ENCODE data around the gene ERICH2. TPM values are rescaled to one million over a fixed set of nuclear protein-coding genes. Genes with fewer than 3 reads are reported as not detected.
A peak's percentile ranks its signal among the peaks of the same experiment; 100 is the strongest.
"Not testable (repeated sequence)": the region's sequence is repeated elsewhere in the genome, so short reads cannot be mapped to it uniquely, and the experiment has no call there.

The ERICH2 gene
- polyA plus RNA-seq, 1 of the 3 experiments (the other 2 are of a cell fraction): not detected

- H3K4me1 ChIP-seq (ENCODE audit: control insufficient read depth in 1 of 2, insufficient read depth in 2 of 2, low read depth in 1 of 2, low read length in 1 of 2): no peaks in the 10 kb centered on the region
- ChIA-PET CTCF (no interaction called here), POLR2A (no interaction called here)
- H3K27ac ChIP-seq (ENCODE audit: low read depth in 2 of 2, low read length in 1 of 2): no peak overlapping the region
- H3K9me3 ChIP-seq: no peaks in the 10 kb centered on the region
- H3K79me2 ChIP-seq (ENCODE audit: insufficient read depth): no peaks in the 10 kb centered on the region
- TF ChIP-seq, protein P1, sequence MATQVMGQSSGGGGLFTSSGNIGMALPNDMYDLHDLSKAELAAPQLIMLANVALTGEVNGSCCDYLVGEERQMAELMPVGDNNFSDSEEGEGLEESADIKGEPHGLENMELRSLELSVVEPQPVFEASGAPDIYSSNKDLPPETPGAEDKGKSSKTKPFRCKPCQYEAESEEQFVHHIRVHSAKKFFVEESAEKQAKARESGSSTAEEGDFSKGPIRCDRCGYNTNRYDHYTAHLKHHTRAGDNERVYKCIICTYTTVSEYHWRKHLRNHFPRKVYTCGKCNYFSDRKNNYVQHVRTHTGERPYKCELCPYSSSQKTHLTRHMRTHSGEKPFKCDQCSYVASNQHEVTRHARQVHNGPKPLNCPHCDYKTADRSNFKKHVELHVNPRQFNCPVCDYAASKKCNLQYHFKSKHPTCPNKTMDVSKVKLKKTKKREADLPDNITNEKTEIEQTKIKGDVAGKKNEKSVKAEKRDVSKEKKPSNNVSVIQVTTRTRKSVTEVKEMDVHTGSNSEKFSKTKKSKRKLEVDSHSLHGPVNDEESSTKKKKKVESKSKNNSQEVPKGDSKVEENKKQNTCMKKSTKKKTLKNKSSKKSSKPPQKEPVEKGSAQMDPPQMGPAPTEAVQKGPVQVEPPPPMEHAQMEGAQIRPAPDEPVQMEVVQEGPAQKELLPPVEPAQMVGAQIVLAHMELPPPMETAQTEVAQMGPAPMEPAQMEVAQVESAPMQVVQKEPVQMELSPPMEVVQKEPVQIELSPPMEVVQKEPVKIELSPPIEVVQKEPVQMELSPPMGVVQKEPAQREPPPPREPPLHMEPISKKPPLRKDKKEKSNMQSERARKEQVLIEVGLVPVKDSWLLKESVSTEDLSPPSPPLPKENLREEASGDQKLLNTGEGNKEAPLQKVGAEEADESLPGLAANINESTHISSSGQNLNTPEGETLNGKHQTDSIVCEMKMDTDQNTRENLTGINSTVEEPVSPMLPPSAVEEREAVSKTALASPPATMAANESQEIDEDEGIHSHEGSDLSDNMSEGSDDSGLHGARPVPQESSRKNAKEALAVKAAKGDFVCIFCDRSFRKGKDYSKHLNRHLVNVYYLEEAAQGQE (IDR thresholded peaks at IDR 0.05; ENCODE audit: low read depth, low read length): no peak
- TF ChIP-seq MEF2A (IDR thresholded peaks at IDR 0.05; ENCODE audit: borderline replicate concordance, low read depth) (no peak), MXI1 (IDR thresholded peaks at IDR 0.05; ENCODE audit: low read depth, low read length) (no peak)
- H3K9me2 ChIP-seq: no peaks in the 10 kb centered on the region
- no peaks in the 10 kb centered on the region for H3K36me3 ChIP-seq (replicated peaks in 1 of 2; ENCODE audit: control insufficient read depth in 1 of 2, insufficient read depth in 2 of 2, low read length in 1 of 2)
- H3K9ac ChIP-seq: no peak overlapping the region
- H4K20me1 ChIP-seq (ENCODE audit: insufficient read depth): no peaks in the 10 kb centered on the region
- WGBS (ENCODE audit: low lambda C conversion rate): 35% methylated on average over 6 of the region's 6 CpGs
- H3K4me3 ChIP-seq (ENCODE audit: low read depth in 2 of 2, low read length in 1 of 2): no peak overlapping the region
- H3F3A ChIP-seq (replicated peaks; ENCODE audit: insufficient read depth): no peaks in the 10 kb centered on the region
- no peak overlapping the region for H2AFZ ChIP-seq (ENCODE audit: low read depth)
- DNase-seq: no peak
- no peak overlapping the region for H3K4me2 ChIP-seq
- peaks cover 15% of the 10 kb centered on the region; the same call in 1 of the 2 replicates for H3K27me3 ChIP-seq (ENCODE audit: insufficient read depth)
These were observed 24.9 kb upstream of the ERICH2 start for GRCh38 chr2:170745305-170745704.

- Histone ChIP-seq H3K27ac (ENCODE audit: low read depth in 2 of 2, low read length in 1 of 2) (no peak overlapping the region), H3K9ac (no peak overlapping the region), H3K9me3 (no peaks in the 10 kb centered on the region), H3K27me3 (ENCODE audit: insufficient read depth) (peaks cover 19% of the 10 kb centered on the region; the same call in 1 of the 2 replicates), H3K4me3 (ENCODE audit: low read depth in 2 of 2, low read length in 1 of 2) (no peak overlapping the region; a peak in 1 of 4 replicates), H3K9me2 (no peaks in the 10 kb centered on the region), H3K79me2 (ENCODE audit: insufficient read depth) (no peaks in the 10 kb centered on the region), H3K4me2 (peak overlapping the region; percentile 3; the same call in 1 of the 2 replicates), H3K4me1 (ENCODE audit: control insufficient read depth in 1 of 2, insufficient read depth in 2 of 2, low read depth in 1 of 2, low read length in 1 of 2) (no peaks in the 10 kb centered on the region), H4K20me1 (ENCODE audit: insufficient read depth) (no peaks in the 10 kb centered on the region), H3F3A (replicated peaks; ENCODE audit: insufficient read depth) (no peaks in the 10 kb centered on the region), H3K36me3 (replicated peaks in 1 of 2; ENCODE audit: control insufficient read depth in 1 of 2, insufficient read depth in 2 of 2, low read length in 1 of 2) (no peaks in the 10 kb centered on the region), H2AFZ (ENCODE audit: low read depth) (no peak overlapping the region)
- no peak for DNase-seq
- CTCF ChIA-PET: no interaction called here
- TF ChIP-seq GABPA (IDR thresholded peaks at IDR 0.05; ENCODE audit: low read depth): no peak
- no peak for TF ChIP-seq SIN3A (IDR thresholded peaks at IDR 0.05; ENCODE audit: borderline replicate concordance, low read depth, low read length)
- no peak for TF ChIP-seq FOXM1 (IDR thresholded peaks at IDR 0.05; ENCODE audit: low read depth)
- 2% methylated on average over 4 of the region's 4 CpGs for WGBS (ENCODE audit: low lambda C conversion rate)
- POLR2A ChIA-PET: no interaction called here
These were observed 22.3 kb upstream of the ERICH2 start for GRCh38 chr2:170747921-170748320.

DNA sequence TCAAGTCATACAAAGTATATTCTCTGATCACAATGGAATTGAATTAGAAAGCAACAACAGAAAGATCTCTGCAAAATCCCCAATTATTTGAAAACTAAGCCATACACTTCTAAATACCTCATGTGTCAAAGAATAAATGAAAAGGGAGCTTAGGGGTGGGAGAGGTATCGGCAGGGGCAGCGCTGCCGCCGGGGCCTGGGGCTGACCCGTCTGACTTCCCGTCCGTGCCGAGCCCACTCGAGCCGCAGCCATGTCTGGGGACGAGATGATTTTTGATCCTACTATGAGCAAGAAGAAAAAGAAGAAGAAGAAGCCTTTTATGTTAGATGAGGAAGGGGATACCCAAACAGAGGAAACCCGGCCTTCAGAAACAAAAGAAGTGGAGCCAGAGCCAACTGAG lies 18.6 kb upstream of the ERICH2 start:
- H3K27ac ChIP-seq (ENCODE audit: low read depth in 2 of 2, low read length in 1 of 2); H3K79me2 ChIP-seq (ENCODE audit: insufficient read depth); CTCF ChIA-PET; DNase-seq; H3K4me2 ChIP-seq; H3F3A ChIP-seq (replicated peaks; ENCODE audit: insufficient read depth); H3K4me1 ChIP-seq (ENCODE audit: control insufficient read depth in 1 of 2, insufficient read depth in 2 of 2, low read depth in 1 of 2, low read length in 1 of 2); H3K9ac ChIP-seq; H2AFZ ChIP-seq (ENCODE audit: low read depth); H4K20me1 ChIP-seq (ENCODE audit: insufficient read depth); H3K9me2 ChIP-seq; H3K4me3 ChIP-seq (ENCODE audit: low read depth in 2 of 2, low read length in 1 of 2); POLR2A ChIA-PET; H3K36me3 ChIP-seq (replicated peaks in 1 of 2; ENCODE audit: control insufficient read depth in 1 of 2, insufficient read depth in 2 of 2, low read length in 1 of 2); H3K9me3 ChIP-seq: not testable (repeated sequence)
- 43% methylated on average over 12 of the region's 12 CpGs for WGBS (ENCODE audit: low lambda C conversion rate)
- peaks cover 11% of the 10 kb centered on the region; the same call in 1 of the 2 replicates for H3K27me3 ChIP-seq (ENCODE audit: insufficient read depth)

Data from SK-N-SH (cell line).